Activated CD4-positive, alpha-beta T cell treated with anti-CD3 and anti-CD28 coated beads, Interleukin-2, Interleukin-4, amounts not matched to agents 100 ng/mL and 50 ng/mL, durations not matched to agents 16 hours and 8 hours (primary cell): Measurements from ENCODE around the gene ATP9B.
A peak's percentile ranks its signal among the peaks of the same experiment; 100 is the strongest.
"Not testable (repeated sequence)": the region's sequence is repeated elsewhere in the genome, so short reads cannot be mapped to it uniquely, and the experiment has no call there.

Experiments
- DNase-seq: peaks from one replicate; pipeline ENCODE4 v3.0.0-alpha.2; 2020; ENCODE audit warnings: low spot score

Gene ATP9B

DNA sequence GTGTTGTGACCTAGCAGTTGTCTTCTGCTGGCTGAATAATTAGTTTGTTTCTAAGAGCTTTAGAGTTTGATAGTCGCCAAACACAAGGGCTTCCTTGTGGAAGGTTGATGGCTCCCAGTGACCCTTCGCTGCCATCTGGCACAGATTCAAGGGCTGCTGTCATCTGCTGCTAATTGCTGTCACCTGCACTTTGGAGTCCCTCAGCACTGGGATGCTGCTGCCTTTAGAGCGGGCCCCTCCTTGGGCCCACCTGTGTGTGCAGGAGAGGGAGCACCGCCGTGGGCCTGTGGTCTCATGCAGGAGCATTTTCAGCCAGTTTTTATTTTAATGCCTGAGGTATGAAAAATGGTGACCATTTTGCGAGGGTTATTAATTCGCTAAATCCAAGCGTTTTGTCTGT is 172.6 kb downstream of the ATP9B start:
- no peak for DNase-seq

DNA sequence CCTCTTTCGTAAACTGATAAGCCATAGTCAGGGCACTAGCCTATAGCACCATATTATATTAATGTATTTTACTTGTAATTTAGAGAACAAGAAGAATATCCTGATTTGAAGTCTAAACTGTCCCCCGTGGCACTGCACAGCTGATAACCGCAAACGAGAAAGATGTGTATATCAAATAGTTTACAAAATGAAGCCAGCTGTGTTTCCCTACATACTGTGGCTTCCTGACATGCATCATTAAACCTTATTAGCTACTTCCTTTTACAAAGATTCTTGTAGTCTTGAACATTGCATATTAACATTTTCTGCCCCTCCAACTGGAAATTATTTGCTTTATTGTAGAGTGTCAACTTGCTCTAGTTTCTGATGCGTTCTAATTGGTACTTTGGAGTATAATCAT is 173.1 kb downstream of the ATP9B start:
- DNase-seq, result no peak

DNA sequence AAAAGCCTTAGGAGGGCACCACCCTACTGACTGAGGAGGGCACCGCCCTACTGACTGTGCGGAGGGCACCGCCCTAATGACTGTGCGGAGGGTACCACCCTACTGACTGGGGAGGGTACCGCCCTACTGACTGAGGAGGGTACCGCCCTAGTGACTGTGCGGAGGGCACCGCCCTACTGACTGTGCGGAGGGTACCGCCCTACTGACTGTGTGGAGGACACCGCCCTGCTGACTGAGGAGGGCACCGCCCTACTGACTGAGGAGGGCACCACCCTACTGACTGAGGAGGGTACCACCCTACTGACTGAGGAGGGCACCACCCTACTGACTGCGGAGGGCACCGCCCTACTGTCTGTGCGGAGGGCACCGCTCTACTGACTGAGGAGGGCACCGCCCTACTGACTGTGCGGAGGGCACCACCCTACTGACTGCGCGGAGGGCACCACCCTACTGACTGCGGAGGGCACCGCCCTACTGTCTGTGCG is 176.4 kb downstream of the ATP9B start:
- peak; percentile 68 for DNase-seq

DNA sequence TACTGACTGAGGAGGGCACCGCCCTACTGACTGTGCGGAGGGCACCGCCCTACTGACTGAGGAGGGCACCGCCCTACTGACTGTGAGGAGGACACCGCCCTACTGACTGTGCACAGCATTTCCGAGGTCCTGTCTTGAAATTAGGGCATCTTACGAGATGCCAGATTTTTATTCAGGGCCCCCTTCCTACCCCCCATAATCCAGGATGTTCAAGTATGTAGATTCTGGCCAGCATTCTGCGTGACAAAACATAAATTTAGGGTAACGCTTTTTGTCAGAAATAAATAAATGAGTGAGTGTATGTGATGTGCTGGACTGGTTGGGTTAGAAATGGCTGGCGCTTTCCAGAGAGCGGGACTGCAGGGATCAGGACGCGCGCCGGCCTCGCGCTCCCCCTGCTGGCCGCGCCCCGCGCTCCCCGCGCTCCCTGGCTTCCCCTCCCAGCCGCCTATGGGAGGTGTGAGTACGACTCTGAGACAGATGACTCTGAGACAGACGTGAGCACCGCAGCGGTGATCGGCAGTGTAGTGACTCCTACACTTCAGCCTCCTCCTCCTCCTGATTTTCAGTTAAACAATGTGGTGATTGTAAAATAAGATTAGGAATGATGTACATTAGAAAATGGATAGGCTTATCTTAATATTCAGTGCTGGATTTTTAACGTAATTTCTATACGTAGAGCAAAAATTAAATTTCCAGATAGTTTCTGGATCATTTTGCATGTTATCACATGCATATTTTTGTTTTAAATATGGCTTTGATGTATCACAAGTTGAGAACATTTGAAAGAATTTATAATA is 177.3 kb downstream of the ATP9B start:
- peak; percentile 83 for DNase-seq

DNA sequence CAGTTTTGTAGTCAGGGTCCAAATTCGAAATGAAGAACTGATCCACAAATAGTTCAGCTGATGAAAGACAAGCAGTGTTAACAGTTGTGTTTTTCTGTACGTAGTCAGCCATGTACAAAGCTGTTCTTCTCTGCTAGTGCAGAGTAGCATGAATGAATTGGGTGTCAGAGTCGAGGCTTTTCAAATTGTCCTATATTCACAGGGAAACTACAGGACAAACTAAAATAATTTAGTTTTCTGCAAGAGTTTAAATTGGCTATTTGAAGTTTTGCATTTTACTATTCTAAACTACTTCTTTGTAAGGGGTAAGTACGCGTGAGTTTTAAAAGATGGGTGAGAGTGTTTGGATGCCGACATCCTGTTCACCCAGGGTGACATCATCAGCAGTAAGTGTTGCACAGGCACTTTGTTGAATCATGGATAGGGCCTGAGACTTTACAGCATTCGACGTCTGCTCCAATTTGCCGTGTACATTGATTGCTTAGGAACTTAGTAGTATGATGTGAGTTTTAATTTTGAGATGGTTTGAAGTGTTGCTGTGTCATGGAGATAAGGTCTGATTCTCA is 179.4 kb downstream of the ATP9B start:
- DNase-seq, result no peak

DNA sequence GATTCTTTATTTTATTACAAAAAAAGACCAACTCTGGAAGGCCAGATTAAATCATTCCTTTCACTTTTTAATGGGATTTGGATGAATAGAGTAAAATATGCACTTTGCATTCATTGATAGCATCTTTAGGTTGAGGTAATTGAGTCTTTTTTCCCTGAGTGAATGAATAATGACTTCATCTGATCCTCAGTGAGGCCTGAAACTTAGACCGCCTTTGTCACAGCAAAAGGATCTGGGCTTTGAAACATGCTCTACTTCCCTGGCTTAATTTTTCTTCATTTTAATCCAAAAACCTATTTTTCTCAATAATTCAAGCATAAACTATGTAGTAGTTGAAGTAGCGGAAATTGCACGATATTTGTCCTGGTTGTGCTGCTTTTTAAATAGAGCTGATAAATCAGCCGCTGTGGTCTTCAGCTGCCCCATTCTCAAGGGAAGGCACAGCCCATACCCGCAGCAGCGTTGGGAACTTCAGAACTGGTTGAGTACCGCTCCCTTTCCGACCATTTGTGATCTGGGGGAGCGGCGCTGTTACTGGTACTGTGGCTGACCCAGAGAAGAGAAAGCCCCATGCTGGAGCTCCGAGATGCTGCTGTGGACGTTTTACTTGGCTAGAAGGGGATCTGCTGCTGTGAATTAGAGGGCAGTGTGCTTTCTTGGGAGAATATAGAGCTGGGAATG is 181.2 kb downstream of the ATP9B start:
- no peak for DNase-seq

DNA sequence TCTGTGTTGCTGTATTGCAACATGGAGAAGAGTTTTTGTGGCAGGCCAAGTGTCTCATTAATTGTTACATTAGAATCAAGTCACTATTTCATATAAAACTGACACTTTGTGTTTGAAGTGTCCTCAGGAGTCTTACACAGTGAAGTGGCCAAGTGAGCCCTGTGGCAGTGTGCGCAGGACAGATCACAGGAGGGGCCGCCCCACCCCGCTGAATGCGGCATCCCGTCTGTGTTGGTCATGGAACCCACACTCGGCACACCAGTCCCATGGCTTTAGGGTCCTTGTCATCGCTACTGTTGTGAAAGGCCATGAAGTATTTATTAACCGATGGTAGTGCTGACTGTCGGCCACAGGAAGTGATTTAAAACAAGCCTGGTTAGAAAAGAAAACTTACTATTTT is 181.8 kb downstream of the ATP9B start:
- DNase-seq, result no peak

DNA sequence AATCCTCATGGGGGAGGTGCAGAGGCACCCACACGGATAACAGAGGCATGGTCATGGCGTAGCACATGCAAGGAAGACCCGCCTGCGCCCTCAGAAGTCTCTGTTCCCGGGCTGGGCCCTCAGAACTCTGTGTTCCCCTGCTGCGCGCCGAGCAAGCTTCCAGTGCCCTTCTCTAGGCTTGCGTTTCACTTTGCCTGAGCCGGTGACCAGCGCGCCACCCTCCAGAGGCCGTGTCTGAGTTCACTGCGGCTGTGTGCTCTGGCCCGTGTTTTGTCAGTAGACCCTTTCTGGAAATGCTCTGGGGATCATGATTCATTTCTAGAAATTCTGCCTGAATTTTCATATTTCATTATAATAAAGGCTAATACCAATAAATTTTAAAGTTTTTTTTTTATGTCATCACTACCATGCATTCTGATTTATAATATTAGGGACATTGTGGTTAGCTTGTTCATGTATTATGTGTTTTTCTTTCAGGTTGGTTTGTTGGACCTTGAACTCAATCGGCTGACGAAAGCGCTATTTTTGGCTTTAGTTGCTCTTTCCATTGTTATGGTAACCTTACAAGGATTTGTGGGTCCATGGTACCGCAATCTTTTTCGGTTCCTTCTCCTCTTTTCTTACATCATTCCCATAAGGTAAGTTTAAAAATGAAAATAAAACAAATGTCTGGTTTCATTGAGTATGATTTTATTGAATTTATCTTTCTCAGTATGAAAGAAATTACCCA is 183.9 kb downstream of the ATP9B start:
- no peak for DNase-seq

DNA sequence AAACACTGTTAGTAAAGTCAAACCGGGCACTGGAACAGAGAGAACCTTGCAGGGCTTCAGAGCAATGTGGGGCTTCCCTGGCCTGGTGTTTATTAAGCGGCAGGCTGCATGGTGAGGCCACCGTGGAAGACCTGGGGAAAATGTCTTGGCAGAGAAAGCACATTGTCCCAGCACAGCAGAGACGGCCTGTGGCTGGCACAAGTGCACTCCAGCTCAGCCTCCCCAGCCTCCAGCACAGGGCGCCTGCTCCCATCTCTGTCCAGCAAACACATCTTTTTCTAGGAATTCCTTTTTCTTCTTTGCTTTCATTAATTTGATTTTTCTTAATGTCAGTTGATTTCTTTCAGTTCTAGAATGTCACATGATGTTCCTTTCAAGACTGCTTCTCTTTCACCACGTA is 188.3 kb downstream of the ATP9B start:
- no peak for DNase-seq

DNA sequence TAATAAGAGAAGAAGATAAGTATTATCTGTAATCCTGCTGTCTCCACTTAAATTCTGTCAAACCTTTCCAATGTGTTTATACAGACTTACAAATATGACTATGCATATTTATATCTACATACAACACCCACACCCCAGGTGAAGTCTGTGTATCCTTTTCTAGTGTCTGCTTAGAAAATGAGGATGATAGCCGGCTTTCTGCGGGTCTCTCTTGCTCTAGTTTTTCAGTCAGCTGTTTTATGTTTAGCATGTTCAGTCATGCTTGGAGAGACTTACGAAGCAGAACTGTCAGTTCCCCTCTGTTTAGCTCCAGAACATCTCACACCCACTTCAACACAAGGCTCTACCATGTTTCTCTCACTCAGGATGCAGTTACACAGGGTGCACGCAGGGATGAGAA is 189.3 kb downstream of the ATP9B start:
- no peak for DNase-seq

DNA sequence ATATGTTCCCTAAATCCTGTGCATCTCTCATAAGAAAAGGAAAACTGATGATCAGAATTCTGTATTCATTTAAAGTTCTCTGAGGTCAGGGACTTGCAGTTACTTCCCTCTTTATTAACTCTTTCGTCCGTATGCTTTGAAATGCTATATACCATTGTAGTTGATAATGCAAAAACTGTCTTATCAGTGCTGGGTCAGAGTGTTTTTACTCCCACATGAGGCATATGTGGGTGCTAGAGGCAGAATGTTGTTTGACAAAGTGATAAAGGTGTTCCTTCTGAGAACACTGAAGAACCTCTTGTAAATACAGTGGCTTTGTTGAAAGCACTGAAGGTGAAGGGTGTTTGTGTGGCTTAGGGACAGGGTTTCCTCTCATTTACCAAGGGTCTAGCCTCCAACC is 190.0 kb downstream of the ATP9B start:
- no peak for DNase-seq

DNA sequence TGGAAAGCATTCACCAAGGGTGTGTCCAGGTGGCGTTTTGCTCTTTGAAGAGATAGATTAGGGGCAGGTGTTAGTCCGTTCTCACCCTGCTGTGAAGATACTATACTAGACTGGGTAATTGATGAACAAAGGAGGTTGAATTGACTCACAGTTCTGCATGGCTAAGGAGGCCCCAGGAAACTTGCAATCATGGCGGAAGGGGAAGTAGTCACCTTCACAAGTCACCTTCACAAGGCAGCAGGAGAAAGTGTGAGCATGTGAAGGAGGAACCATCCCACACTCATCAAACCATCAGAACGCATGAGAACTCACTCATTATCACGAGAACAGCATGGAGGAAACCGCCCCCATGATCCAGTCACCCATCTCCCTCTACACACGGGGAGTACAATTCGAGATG is 190.8 kb downstream of the ATP9B start:
- no peak for DNase-seq

DNA sequence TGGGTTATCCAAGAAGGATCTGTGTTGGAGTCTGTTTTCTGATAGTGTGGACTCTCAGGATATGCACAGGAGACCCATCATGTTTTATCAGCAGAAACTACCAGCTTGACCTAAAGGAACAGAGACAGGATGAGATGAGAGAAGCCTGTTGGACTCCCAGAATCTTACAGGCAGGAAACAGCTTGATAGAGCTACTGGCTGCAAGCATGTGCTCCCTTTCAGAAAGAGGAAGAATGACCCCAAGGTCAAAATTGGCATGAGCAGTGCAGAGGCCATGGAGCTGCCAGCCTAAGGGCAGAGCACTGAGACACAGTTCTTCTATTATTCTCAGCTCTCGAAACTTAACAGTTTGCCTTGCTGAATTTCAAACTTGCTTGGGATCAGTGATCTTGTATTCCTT is 191.3 kb downstream of the ATP9B start:
- no peak for DNase-seq

DNA sequence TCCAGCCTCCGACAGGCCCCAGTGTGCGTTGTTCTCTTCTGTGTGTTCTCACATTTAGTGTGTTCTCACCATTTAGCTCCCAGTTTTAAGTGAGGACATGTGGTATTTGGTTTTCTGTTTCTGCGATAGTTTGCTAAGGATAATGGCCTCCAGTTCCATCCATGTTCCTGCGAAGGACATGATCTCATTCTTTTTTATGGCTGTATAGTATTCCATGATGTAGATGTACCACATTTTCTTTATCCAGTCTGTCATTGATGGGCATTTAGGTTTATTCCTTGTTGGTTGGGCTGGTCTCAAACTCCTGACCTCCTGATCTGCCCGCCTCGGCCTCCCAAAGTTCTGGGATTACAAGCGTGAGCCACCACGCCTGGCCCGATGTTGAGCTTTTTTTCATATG is 195.9 kb downstream of the ATP9B start:
- DNase-seq, result not testable (repeated sequence)

DNA sequence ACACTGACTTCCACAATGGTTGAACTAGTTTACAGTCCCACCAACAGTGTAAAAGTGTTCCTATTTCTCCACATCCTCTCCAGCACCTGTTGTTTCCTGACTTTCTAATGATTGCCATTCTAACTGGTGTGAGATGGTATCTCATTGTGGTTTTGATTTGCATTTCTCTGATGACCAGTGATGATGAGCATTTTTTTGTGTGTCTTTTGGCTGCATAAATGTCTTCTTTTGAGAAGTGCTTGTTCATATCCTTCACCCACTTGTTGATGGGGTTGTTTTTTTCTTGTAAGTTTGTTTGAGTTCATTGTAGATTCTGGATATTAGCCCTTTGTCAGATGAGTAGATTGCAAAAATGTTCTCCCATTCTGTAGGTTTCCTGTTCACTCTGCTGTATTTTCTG is 202.6 kb downstream of the ATP9B start:
- DNase-seq, result not testable (repeated sequence)

DNA sequence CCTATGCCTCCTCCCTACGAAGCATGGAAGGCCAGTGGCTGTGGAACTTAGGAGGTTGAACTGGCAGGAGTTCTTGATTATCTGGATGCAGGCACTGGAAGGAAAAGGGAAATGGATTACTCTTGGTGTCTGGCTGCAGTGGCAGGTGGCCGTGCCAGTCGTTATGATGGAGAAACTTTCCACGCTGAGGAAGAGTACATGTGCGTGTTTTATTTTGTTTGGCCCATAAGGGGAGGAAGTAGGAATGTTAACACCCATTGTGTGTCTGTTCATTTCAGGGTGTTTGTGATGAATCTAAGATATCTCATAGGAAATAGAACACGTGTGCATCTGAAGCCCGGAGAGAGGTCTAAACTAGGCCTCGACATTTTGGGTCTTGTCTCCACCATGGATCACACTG is 203.7 kb downstream of the ATP9B start:
- no peak for DNase-seq

DNA sequence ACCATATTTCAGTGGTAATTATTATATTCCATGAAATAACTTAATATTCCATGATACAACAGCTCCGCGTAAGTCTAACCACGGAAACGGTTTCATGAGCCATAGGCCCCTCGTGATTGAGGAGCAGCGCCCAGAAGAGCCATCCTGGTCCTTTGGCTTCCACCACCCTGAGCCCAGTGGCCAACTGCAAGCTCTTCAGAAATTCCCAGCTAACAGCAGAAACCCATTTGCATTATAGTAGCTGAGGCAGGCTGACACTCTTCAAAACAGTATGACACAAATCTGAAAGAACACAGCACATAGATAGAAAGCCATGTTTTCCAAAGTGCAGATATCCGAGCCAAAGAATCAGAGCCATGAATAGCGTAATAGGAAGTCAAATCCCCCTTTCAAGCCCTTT is 205.6 kb downstream of the ATP9B start:
- DNase-seq, result no peak

DNA sequence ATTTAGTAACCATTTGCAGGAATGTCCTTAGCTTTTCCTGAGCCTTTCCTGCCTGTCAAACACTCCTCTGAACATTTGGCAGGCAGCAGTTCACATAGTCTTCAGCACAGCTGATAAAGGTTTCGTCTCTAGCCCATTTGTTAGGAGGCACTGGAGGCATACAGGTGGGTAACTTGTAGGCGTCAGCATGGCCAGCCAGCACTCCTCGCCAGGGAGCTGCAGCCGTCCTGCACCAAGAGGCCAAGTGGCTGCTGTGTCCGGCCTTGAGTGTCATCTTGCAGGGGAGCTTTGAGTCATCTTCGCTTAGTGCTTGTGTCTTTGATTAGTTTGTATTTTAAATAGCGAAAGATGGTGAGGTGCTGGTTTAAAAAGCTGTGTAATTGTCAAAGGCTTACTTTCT is 206.3 kb downstream of the ATP9B start:
- no peak for DNase-seq

DNA sequence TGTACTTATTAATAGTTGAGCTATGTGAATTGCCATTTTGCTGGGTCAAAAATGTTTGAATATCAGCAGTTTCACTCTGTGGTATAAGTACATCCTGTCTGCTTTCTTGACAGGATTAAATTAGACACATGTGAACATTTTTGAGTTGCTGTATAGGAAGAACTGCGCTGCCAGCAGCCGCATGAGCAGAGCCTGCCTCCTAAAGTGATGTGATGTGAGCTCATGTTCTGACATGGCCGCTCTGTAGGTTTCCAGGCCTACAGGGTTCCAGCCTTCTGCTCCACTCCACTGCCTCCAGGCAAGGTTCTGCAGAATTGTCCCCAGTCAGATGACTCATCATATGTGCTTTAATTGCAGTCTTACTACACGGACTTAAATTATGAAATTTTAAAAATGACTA is 206.8 kb downstream of the ATP9B start:
- no peak for DNase-seq

DNA sequence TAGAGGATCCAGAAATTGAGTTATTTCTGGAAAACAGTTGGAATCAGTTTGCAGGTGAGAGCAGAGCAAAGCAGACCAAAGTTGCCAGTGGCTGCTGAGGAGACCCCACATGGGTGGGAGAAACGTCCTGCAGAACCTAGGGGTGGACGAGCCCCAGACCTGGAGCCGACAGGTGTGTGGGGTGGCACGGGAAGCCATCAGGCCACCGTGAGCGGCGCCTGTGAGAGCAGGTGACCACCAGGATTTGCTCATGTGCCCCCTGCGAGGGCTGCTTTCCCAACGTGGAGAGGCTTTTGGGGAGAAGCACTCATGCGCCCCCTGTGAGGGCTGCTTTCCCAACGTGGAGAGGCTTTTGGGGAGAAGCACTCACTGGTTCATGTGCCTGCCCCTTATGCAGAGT is 209.7 kb downstream of the ATP9B start:
- DNase-seq, result no peak

DNA sequence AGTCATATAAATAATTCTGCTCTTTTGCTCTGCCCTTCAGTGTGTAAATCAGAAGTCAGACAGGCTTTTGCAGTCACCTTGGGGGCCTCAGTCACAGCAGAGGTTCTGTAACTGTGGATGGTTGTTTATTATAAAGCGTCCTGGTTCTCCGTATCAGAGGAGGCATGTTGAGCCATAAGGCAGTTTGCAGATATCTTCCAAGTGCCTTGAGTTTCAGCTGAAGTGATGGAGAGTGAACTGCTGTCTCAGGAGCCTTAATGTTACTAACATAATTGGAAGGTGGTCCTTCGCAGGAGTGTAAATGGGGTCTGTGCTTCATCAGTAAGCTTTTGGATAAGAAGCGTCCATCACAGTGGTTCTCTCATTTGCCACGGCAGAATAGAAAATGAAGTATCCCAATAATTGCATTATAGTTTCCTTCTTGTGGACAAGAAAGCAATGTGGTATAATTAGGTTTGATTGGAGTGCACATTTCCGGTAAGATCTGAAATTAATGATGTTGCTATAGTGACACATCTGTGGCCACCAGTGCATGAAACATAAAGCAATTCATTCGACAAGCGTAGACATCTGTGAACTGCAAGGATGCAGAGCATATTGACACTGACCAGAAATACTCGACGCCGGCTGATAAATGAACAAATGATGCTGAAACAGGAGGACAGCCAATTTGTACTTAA is 214.1 kb downstream of the ATP9B start:
- no peak for DNase-seq

DNA sequence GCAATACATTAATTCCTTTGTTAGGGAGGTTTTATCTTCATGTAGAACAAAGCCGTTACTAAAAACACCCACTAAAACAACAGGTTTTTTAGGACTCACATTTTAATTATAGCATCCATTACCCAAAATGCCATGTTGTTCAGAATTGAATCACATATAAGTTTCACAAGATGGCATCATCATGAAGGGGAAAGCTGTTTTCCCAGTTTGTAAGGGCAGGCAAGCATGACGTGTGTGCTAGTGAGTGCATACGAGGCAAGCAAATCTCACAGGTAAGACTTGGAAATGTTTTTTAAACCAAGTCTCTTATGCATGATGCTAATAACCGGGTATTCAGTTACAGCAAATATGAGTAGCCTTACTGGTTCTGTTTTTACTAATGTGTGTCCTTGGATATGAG is 214.7 kb downstream of the ATP9B start:
- no peak for DNase-seq
